GM18858 (cell line): ENCODE results near the gene INHBA.

Source experiments
- ATAC-seq: cut with Tn5 transposase; IDR thresholded peaks from one replicate; pipeline ENCODE4 v1.9.1; 2021; ENCODE audit not compliant: unreplicated experiment

INHBA gene

GRCh38 chr7:41689815-41690214, 13.1 kb downstream of the INHBA start:
- no peak for ATAC-seq

GRCh38 chr7:41688906-41689305, 14.0 kb downstream of the INHBA start:
- no peak for ATAC-seq

- ATAC-seq, result no peak
Measured at GRCh38 chr7:41688012-41688625, 14.8 kb downstream of the INHBA start.

- no peak for ATAC-seq
Measured at GRCh38 chr7:41685684-41686083, 17.2 kb downstream of the INHBA start.

GRCh38 chr7:41682422-41682821, 20.5 kb downstream of the INHBA start:
- ATAC-seq, result no peak

GRCh38 chr7:41679566-41679965, 23.3 kb downstream of the INHBA start:
- no peak for ATAC-seq

GRCh38 chr7:41674505-41675023, 28.3 kb downstream of the INHBA start:
- ATAC-seq, result no peak

GRCh38 chr7:41661596-41661995, 41.3 kb downstream of the INHBA start:
- no peak for ATAC-seq

- no peak for ATAC-seq
Measured at GRCh38 chr7:41659539-41659938, 43.4 kb downstream of the INHBA start.

GRCh38 chr7:41656366-41656765, 46.5 kb downstream of the INHBA start:
- no peak for ATAC-seq

- no peak for ATAC-seq
Measured at GRCh38 chr7:41655426-41655825, 47.5 kb downstream of the INHBA start.

GRCh38 chr7:41652267-41652666, 50.6 kb downstream of the INHBA start:
- ATAC-seq, result no peak

- ATAC-seq, result no peak
Measured at GRCh38 chr7:41648501-41648900, 54.4 kb downstream of the INHBA start.

- no peak for ATAC-seq
Measured at GRCh38 chr7:41643616-41644015, 59.3 kb downstream of the INHBA start.

- no peak for ATAC-seq
Measured at GRCh38 chr7:41641665-41642014, 61.2 kb downstream of the INHBA start.

- ATAC-seq, result no peak
Measured at GRCh38 chr7:41641011-41641664, 61.8 kb downstream of the INHBA start.

GRCh38 chr7:41640487-41640886, 62.4 kb downstream of the INHBA start:
- ATAC-seq, result no peak

GRCh38 chr7:41637049-41637448, 65.8 kb downstream of the INHBA start:
- no peak for ATAC-seq
